Choroid plexus epithelial cell (primary cell): ENCODE data around the gene CRISPLD2.
A peak's percentile ranks its signal among the peaks of the same experiment; 100 is the strongest.

Experiments
- DNase-seq: peaks from one replicate; pipeline ENCODE4 v3.0.0-alpha.2; 2010; ENCODE audit warnings: low read depth
- H3K4me3 ChIP-seq: 2 replicates; pipeline ENCODE4 v1.5.1; 2011; ENCODE audit warnings: low read depth, mild to moderate bottlenecking, control low read depth, low read length, moderate library complexity
- CTCF ChIP-seq: conservative IDR thresholded peaks from 2 replicates; pipeline ENCODE4 v1.5.1; 2011; ENCODE audit warnings: low read depth, mild to moderate bottlenecking, control low read depth, inconsistent platforms, low read length, moderate library complexity

CRISPLD2 gene

DNA sequence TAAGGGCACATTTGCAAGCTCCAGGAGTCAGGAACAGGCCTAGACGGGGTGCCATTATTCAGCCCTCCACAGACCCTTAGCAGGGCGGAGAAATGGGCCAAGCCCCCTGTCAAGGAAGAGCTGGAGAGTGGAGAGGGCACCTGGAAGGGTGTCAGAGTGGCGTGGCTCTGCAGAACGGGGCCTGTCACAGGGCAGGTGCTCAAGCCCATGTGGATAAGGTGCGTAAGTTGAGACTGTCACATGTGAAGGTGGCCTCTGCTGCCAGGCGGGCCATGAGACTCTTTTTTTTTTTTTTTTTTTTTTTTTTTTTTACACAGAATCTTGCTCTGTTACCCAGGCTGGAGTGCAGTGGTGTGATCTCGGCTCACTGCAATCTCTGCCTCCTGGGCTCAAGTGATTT is 12.0 kb upstream of the CRISPLD2 start:
- no peak for TF ChIP-seq CTCF
- no peak overlapping the region for H3K4me3 ChIP-seq
- no peak for DNase-seq

DNA sequence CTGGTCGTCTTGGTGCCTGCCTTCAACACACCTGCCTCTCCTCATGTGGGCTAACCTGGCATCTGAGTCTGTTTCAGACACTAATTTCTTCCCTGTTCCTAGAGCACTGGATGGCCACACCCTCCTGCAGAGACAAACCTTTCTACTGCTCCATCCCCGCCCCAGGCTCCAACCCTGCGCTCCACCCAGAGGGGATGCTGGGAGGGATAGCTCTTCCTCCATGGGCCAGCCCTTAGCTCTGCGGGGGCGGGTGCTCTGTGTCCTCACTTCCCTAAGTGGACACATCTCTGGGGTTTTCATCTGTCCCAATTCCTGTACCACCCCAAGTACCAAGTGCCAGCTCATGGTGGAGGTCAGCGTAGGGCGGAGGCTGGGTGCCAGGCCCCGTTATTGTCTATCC is 11.0 kb upstream of the CRISPLD2 start:
- DNase-seq = no peak
- H3K4me3 ChIP-seq = no peak overlapping the region
- no peak for TF ChIP-seq CTCF

DNA sequence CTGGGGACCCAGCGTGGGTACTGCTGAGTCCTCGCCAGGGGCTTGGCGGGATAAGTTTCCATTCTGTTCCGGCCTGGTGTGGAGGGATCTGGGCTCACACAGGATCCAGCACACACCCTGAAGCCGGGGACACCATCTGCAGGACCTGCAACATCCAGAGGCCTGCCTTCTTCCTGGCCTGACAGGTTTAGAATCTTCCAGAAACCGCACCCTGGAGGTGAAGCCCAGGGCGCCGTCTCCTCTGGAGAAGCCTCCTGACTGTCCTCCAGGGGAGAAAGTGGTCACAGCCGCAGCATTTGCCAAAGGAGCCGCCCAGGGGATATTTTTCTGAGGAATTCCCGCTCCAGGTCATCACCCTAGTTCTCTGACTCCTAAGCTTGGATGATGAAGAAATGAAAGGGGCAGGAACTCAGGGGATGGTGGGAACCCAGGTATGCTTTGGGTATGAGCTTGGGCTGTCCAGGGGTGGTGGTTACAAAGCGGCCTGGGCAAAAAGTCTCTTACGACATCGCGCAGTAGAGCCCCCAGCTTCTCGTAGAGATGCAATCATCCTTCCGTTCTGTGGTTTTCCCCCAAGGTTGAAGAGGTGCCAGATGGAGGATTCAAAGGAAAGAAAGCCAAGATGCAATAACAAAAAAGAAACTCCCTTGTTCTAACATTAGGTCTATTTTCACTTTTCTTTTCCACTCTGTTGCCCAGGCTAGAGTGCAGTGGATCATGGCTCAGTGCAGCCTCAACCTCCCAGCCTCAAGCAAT is 9.1 kb upstream of the CRISPLD2 start:
- no peak overlapping the region for H3K4me3 ChIP-seq
- DNase-seq = peak; percentile 80

DNA sequence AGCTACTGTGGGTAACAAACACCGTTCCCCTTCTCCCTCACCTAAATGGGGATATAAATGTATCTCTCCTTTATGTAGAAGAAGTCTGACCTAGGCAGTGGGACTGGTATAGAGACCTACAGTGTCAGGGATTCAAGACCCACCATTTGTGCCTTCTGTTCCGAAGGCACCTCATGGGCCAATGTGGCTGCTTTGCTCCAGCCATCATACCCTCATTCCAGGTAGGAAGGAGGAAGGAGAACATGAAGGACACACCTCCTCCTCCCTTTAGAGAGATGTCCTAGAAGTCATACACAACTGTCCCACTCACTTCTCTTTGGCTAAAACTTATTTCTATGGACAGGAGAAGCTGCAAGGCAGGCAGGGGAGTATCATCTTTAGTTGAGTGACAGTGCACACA is 8.3 kb upstream of the CRISPLD2 start:
- no peak overlapping the region for H3K4me3 ChIP-seq
- no peak for DNase-seq
- TF ChIP-seq CTCF = no peak

More for the DNA sequence above, 9.1 kb upstream of the CRISPLD2 start:
- no peak for TF ChIP-seq CTCF

GRCh38 chr16:84813141-84813934 is 6.4 kb upstream of the CRISPLD2 start:
- DNase-seq = no peak
- TF ChIP-seq CTCF = no peak
- no peak overlapping the region for H3K4me3 ChIP-seq

DNA sequence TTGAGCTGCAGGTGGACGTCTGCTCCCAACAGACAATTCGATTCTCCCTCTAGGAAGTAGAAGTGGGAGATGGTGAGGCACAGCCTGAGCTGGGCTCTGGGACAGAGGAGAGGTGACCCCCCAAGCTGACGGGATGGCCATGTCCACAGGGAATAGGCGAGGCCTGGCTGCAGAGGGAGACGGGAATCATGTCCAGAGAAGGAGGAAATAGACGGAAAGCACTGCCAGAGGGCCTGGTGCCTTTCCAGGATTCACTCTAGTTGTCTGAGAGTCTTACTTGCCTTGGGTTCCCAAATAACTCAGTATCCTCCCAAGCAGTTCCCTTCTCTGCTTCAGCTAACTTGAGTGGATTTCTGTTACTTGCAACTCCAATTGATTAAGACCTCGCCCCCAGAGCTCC is 4.3 kb upstream of the CRISPLD2 start:
- no peak overlapping the region for H3K4me3 ChIP-seq
- no peak for TF ChIP-seq CTCF
- no peak for DNase-seq
